IMR-90 (cell line): ENCODE data around the gene RNPEPL1. TPM values are rescaled to one million over a fixed set of nuclear protein-coding genes. Genes with fewer than 3 reads are reported as not detected.

ENCODE experiments used
- ATAC-seq: fragments of 200-7000 bp; cut with Tn5 transposase; 2 replicates; pipeline ENCODE4 v1.9.1; 2020; ENCODE audit warnings: low read depth, mild to moderate bottlenecking, moderate library complexity
- BruUV-seq: library from RNA; stranded (reverse); fragments of 400-500 nt; replicated peaks from 2 replicates; lab custom pipeline; 2021; lab: Mats Ljungman, UMichigan
- CTCF ChIA-PET: fragments of 300-600 bp; formaldehyde crosslinking; extraction: SDS; loops from one replicate; lab custom pipeline; 2021; ENCODE audit warnings: antibody characterized with exemption; lab: Yijun Ruan, JAX
- POLR2A ChIA-PET: fragments of 300-600 bp; sonication (Branson Sonifier 250); formaldehyde crosslinking; loops from one replicate; lab custom pipeline; 2022; ENCODE audit warnings: antibody characterized with exemption; ENCODE audit not compliant: unreplicated experiment; lab: Charles Lee
- DNase-seq: peaks from one replicate; pipeline ENCODE4 v3.0.0; 2013
- H2AFZ ChIP-seq: replicated peaks from 2 replicates; pipeline ENCODE3; 2013; ENCODE audit warnings: low read length, mild to moderate bottlenecking; ENCODE audit not compliant: poor library complexity
- H2AK5ac ChIP-seq: 2 replicates; pipeline ENCODE4 v1.6.1; 2013; ENCODE audit warnings: low read depth, low read length, inconsistent platforms
- H2AK9ac ChIP-seq: replicated peaks from 2 replicates; pipeline ENCODE3; 2013; ENCODE audit warnings: mild to moderate bottlenecking, low read depth, low read length, moderate library complexity; ENCODE audit not compliant: poor library complexity
- H2BK120ac ChIP-seq: 2 replicates; pipeline ENCODE4 v1.6.1; 2013; ENCODE audit warnings: low read depth, low read length, inconsistent platforms
- H2BK15ac ChIP-seq: 3 replicates; pipeline ENCODE4 v1.6.1; 2013; ENCODE audit warnings: low read depth, low read length, inconsistent platforms
- H2BK20ac ChIP-seq: 2 replicates; pipeline ENCODE4 v1.6.1; 2013; ENCODE audit warnings: low read depth, mild to moderate bottlenecking, inconsistent platforms, low read length, moderate library complexity
- H2BK5ac ChIP-seq: 2 replicates; pipeline ENCODE4 v1.6.1; 2013; ENCODE audit warnings: mild to moderate bottlenecking, low read depth, low read length, inconsistent platforms; ENCODE audit not compliant: poor library complexity, severe bottlenecking
- H3K14ac ChIP-seq: replicated peaks from 2 replicates; pipeline ENCODE4 v1.6.1; 2013; ENCODE audit warnings: low read depth, low read length, inconsistent platforms
- H3K18ac ChIP-seq: 2 replicates; pipeline ENCODE4 v1.6.1; 2013; ENCODE audit warnings: low read depth, low read length, control low read depth
- H3K23ac ChIP-seq: 2 replicates; pipeline ENCODE4 v1.6.1; 2013; ENCODE audit warnings: low read depth, low read length, inconsistent platforms
- H3K27ac ChIP-seq: 2 replicates; pipeline ENCODE4 v1.5.1; 2013; ENCODE audit warnings: mild to moderate bottlenecking, control low read depth, low read length; ENCODE audit not compliant: insufficient read depth
- H3K27me3 ChIP-seq: 2 replicates; pipeline ENCODE4 v1.6.1; 2013; ENCODE audit warnings: low read length; ENCODE audit not compliant: control insufficient read depth, insufficient read depth
- H3K36me3 ChIP-seq: 2 replicates; pipeline ENCODE4 v1.6.1; 2013; ENCODE audit warnings: low read length, mixed read lengths; ENCODE audit not compliant: control insufficient read depth, insufficient read depth
- H3K4ac ChIP-seq: 2 replicates; pipeline ENCODE4 v1.6.1; 2013; ENCODE audit warnings: low read depth, low read length, inconsistent platforms
- H3K4me1 ChIP-seq: 2 replicates; pipeline ENCODE4 v1.6.1; 2013; ENCODE audit warnings: low read length, mixed read lengths; ENCODE audit not compliant: control insufficient read depth, insufficient read depth
- H3K4me2 ChIP-seq: 2 replicates; pipeline ENCODE4 v1.6.1; 2013; ENCODE audit warnings: low read depth, mild to moderate bottlenecking, control low read depth, low read length, moderate library complexity
- H3K4me3 ChIP-seq: 2 replicates; pipeline ENCODE4 v1.5.1; 2013; ENCODE audit warnings: low read depth, mild to moderate bottlenecking, control low read depth, low read length, moderate library complexity; ENCODE audit not compliant: insufficient read depth
- H3K56ac ChIP-seq: 2 replicates; pipeline ENCODE4 v1.6.1; 2013; ENCODE audit warnings: low read length, inconsistent platforms; ENCODE audit not compliant: insufficient read depth; ENCODE audit errors: extremely low read depth
- H3K79me1 ChIP-seq, 2 experiments: 2 replicates each; pipeline ENCODE4 v1.6.1; 2013; ENCODE audit warnings: low read length in 2 of 2, inconsistent platforms in 1 of 2, low read depth in 1 of 2
- H3K9ac ChIP-seq: 2 replicates; pipeline ENCODE4 v1.6.1; 2013; ENCODE audit warnings: low read depth, low read length, control low read depth
- H3K9me1 ChIP-seq: 2 replicates; pipeline ENCODE4 v1.6.1; 2013; ENCODE audit warnings: low read length, inconsistent platforms; ENCODE audit not compliant: insufficient read depth
- H3K9me3 ChIP-seq: 2 replicates; pipeline ENCODE4 v1.6.1; 2013; ENCODE audit warnings: low read length; ENCODE audit not compliant: control insufficient read depth, insufficient read depth
- H4K20me1 ChIP-seq: 2 replicates; pipeline ENCODE4 v1.6.1; 2013; ENCODE audit warnings: low read length, inconsistent platforms; ENCODE audit not compliant: insufficient read depth
- H4K5ac ChIP-seq: 2 replicates; pipeline ENCODE4 v1.6.1; 2013; ENCODE audit warnings: mild to moderate bottlenecking, low read depth, low read length, control low read depth
- H4K8ac ChIP-seq, 2 experiments: 2 replicates each; pipeline ENCODE4 v1.6.1; 2013; ENCODE audit warnings: low read depth in 2 of 2, low read length in 2 of 2, control low read depth in 1 of 2, inconsistent platforms in 1 of 2
- H4K91ac ChIP-seq: 2 replicates; pipeline ENCODE4 v1.6.1; 2013; ENCODE audit warnings: low read depth, low read length, inconsistent platforms; ENCODE audit not compliant: insufficient read depth
- BHLHE40 ChIP-seq: fragments of 150-350 bp; IDR thresholded peaks from 2 replicates; pipeline ENCODE4 v1.6.1; 2016; ENCODE audit warnings: mild to moderate bottlenecking, low read depth, low read length
- CEBPB ChIP-seq: IDR thresholded peaks from 2 replicates; pipeline ENCODE4 v1.6.1; 2012; ENCODE audit warnings: low read depth, low read length, improper control_type of control experiment
- CHD1 ChIP-seq: IDR thresholded peaks from 2 replicates; pipeline ENCODE4 v1.6.1; 2012; ENCODE audit warnings: low read depth, low read length, improper control_type of control experiment
- CTCF ChIP-seq: conservative IDR thresholded peaks from 2 replicates; pipeline ENCODE4 v1.5.1; 2012; ENCODE audit warnings: mild to moderate bottlenecking, low read depth, low read length, improper control_type of control experiment
- ELK1 ChIP-seq: fragments of 150-350 bp; IDR thresholded peaks from 2 replicates; pipeline ENCODE4 v1.6.1; 2016; ENCODE audit warnings: low read depth, mild to moderate bottlenecking, low read length, moderate library complexity, borderline replicate concordance
- FOS ChIP-seq: fragments of 150-350 bp; IDR thresholded peaks from 2 replicates; pipeline ENCODE4 v1.6.1; 2016; ENCODE audit warnings: low read depth, low read length
- MAZ ChIP-seq: IDR thresholded peaks from 2 replicates; pipeline ENCODE4 v1.6.1; 2012; ENCODE audit warnings: low read depth, mild to moderate bottlenecking, low read length, improper control_type of control experiment, moderate library complexity, borderline replicate concordance
- NFE2L2 ChIP-seq: fragments of 150-350 bp; IDR thresholded peaks from 2 replicates; pipeline ENCODE4 v1.6.1; 2016; ENCODE audit warnings: low read depth, mild to moderate bottlenecking, low read length
- POLR2A ChIP-seq: IDR thresholded peaks from 2 replicates; pipeline ENCODE4 v1.6.1; 2012; ENCODE audit warnings: mild to moderate bottlenecking, low read depth, low read length
- RAD21 ChIP-seq: IDR thresholded peaks from 2 replicates; pipeline ENCODE4 v1.6.1; 2012; ENCODE audit warnings: low read length, improper control_type of control experiment
- RCOR1 ChIP-seq: IDR thresholded peaks from 2 replicates; pipeline ENCODE4 v1.6.1; 2012; ENCODE audit warnings: mild to moderate bottlenecking, low read length, improper control_type of control experiment; ENCODE audit not compliant: insufficient replicate concordance
- RFX5 ChIP-seq: IDR thresholded peaks from 2 replicates; pipeline ENCODE4 v1.8.0; 2012; ENCODE audit warnings: low read depth, mild to moderate bottlenecking, low read length, moderate library complexity
- SMC3 ChIP-seq: fragments of 150-350 bp; IDR thresholded peaks from 2 replicates; pipeline ENCODE4 v1.6.1; 2016; ENCODE audit warnings: low read depth, mild to moderate bottlenecking, antibody characterized with exemption, low read length, moderate library complexity
- WGBS, 2 experiments: methylation state at CpG; one replicate each; pipeline versions ENCODE4 v1.1.5 to v1.1.7; 2013; ENCODE audit warnings: missing lambda C conversion rate in 2 of 2; ENCODE audit not compliant: insufficient read length in 1 of 2; ENCODE audit errors: extremely low coverage in 2 of 2; 5-methylcytosine and 5-hydroxymethylcytosine counted together
- dilution Hi-C: fragments of 300-500 bp; cut with HindIII; formaldehyde crosslinking; loops from one replicate; pipeline ENCODE4 v1.14.3; 2018; ENCODE audit warnings: low sequenced_read_pairs; ENCODE audit not compliant: unreplicated experiment
- in situ Hi-C: fragments of 300-500 bp; cut with MboI; formaldehyde crosslinking; loops from 3 replicates; pipeline ENCODE4 v1.14.3; 2019; ENCODE audit warnings: low sequenced_read_pairs, inconsistent platforms, mixed read lengths
- intact Hi-C: fragments of 100-400 bp; cut with micrococcal nuclease; formaldehyde crosslinking; loops from 2 replicates; pipeline ENCODE4 v1.10.0; 2022
- polyA plus RNA-seq, 3 experiments: library from polyadenylated mRNA; depleted of rRNA; stranded (reverse); fragments of >200 nt; gene quantifications; 2 replicates each; pipeline ENCODE4 v1.2.3, GENCODE V29; 2012; ENCODE audit warnings: low replicate concordance in 1 of 3
- total RNA-seq: library from RNA; depleted of rRNA; stranded (reverse); fragments of >200 nt; gene quantifications from 2 replicates; pipeline ENCODE4 v1.2.3, GENCODE V29; 2012

RNPEPL1 gene
- total and polyA plus RNA-seq, 2 of the 4 experiments (the other 2 are of a cell fraction) = 3.8 to 18.7 TPM

GRCh38 chr2:240596491-240596931, 28.2 kb downstream of the RNPEPL1 start:
- intact Hi-C loops (no loop called here), in situ Hi-C loops (no loop called here), dilution Hi-C loops (no loop called here)
- Histone ChIP-seq H3K4me1 (no peaks in the 10 kb centered on the region), H3K23ac (no peak overlapping the region), H3K27me3 (no peaks in the 10 kb centered on the region), H3K4me3 (no peak overlapping the region), H3K9me3 (no peaks in the 10 kb centered on the region), H3K36me3 (peaks cover 27% of the 10 kb centered on the region), H3K9me1 (no peaks in the 10 kb centered on the region), H4K20me1 (no peaks in the 10 kb centered on the region; the same call in 1 of the 2 replicates), H4K5ac (no peak overlapping the region), H4K8ac (no peak overlapping the region), H3K14ac (no peak overlapping the region), H4K91ac (no peak overlapping the region), H2AFZ (no peak overlapping the region), H2BK120ac (no peak overlapping the region), H3K18ac (no peak overlapping the region), H2BK5ac (no peak overlapping the region), H3K4me2 (no peak overlapping the region), H2AK9ac (no peak overlapping the region), H3K27ac (no peak overlapping the region), H2BK15ac (no peak overlapping the region), H3K79me1 (peaks cover 0 to 16% of the 10 kb centered on the region in 2 experiments; a peak in 2 of 4 replicates), H3K4ac (no peak overlapping the region), H2AK5ac (no peak overlapping the region), H2BK20ac (no peak overlapping the region), H3K9ac (no peak overlapping the region), H3K56ac (no peak overlapping the region)
- ChIA-PET POLR2A (no interaction called here), CTCF (no interaction called here)
- no peak for ATAC-seq
- no peak for DNase-seq
- TF ChIP-seq MAZ = no peak
- no peak for TF ChIP-seq RCOR1
- TF ChIP-seq RFX5 = no peak
- TF ChIP-seq POLR2A = no peak
- TF ChIP-seq CEBPB = no peak
- no peak for TF ChIP-seq ELK1
- no peak for TF ChIP-seq SMC3
- TF ChIP-seq RAD21 = no peak
- TF ChIP-seq FOS = no peak
- no peak for TF ChIP-seq BHLHE40
- TF ChIP-seq CTCF = no peak
- no peak for TF ChIP-seq CHD1
- TF ChIP-seq NFE2L2 = no peak
- BruUV-seq = no TSS peak
- 66% methylated on average over 6 of the region's 23 CpGs; no CpG with 5 or more reads in 1 of the 2 experiments for WGBS, 2 experiments
